ENCODE measurements around the gene SLC30A7. TPM values are rescaled to one million over a fixed set of nuclear protein-coding genes. Genes with fewer than 3 reads are reported as not detected.

The SLC30A7 gene
- total and polyA plus RNA-seq, 8 donors: 1.5 to 65.7 (median 6.2) TPM

DNA sequence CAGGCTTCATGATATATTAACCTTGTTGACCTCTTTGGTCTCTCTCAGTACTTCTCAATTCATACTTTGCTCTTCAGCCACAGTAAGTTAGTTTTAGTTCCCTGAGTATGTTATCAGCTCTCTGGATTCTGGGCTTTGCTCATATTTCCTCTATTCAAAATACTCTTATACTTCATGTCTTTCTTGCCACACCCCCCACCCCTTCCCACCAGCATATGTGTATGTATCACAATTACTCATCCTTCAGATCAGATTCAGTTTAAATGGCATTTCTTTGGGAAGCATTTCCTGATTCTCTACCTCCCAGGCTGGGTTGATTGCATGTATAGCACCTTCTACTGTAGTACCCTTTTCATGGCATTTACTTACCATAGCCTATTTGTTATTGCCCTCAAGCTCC lies 28.3 kb downstream of the SLC30A7 start:
- Histone ChIP-seq H3K27ac (no peak overlapping the region), H3K27me3 (no peaks in the 10 kb centered on the region), H3K9me3 (no peaks in the 10 kb centered on the region), H3K36me3 (peaks cover 0 to 58% (median 44%) of the 10 kb centered on the region in 4 donors), H3K4me1 (no peaks in the 10 kb centered on the region), H3K4me3 (no peak overlapping the region)
- no peak for TF ChIP-seq POLR2AphosphoS5 (IDR thresholded peaks at IDR 0.05)
- no peak for TF ChIP-seq EP300 (IDR thresholded peaks at IDR 0.05)
- no peak for TF ChIP-seq POLR2A (IDR thresholded peaks at IDR 0.05)
- TF ChIP-seq, protein P1, sequence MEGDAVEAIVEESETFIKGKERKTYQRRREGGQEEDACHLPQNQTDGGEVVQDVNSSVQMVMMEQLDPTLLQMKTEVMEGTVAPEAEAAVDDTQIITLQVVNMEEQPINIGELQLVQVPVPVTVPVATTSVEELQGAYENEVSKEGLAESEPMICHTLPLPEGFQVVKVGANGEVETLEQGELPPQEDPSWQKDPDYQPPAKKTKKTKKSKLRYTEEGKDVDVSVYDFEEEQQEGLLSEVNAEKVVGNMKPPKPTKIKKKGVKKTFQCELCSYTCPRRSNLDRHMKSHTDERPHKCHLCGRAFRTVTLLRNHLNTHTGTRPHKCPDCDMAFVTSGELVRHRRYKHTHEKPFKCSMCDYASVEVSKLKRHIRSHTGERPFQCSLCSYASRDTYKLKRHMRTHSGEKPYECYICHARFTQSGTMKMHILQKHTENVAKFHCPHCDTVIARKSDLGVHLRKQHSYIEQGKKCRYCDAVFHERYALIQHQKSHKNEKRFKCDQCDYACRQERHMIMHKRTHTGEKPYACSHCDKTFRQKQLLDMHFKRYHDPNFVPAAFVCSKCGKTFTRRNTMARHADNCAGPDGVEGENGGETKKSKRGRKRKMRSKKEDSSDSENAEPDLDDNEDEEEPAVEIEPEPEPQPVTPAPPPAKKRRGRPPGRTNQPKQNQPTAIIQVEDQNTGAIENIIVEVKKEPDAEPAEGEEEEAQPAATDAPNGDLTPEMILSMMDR (IDR thresholded peaks at IDR 0.05): no peak
- intact Hi-C loops (cut with DNase I; ENCODE audit: low total_unique reads): no loop called here
- DNase-seq: no peak

DNA sequence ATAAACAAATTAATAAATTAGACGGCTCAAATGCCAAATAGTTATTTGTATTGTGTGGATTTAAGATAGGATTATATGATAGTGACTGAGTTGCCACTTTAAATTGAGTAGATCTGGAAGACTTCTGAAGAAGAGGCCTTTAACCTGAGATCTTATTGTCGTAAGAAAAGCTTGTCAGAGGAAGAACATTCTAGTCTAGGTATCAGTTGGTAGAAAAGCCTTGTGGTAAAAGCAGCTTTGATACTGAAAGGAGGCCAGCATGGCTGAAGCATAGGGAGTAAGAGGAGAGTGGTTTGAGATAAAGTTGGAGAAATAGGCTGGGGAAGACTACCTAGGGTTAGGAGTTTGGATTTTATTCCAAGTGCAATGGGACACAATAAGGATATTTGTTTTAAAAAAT lies 29.1 kb downstream of the SLC30A7 start:
- Histone ChIP-seq H3K27ac (no peak overlapping the region), H3K4me3 (no peak overlapping the region), H3K4me1 (no peaks in the 10 kb centered on the region), H3K9me3 (no peaks in the 10 kb centered on the region), H3K36me3 (peaks cover 0 to 51% (median 43%) of the 10 kb centered on the region in 4 donors), H3K27me3 (no peaks in the 10 kb centered on the region)
- intact Hi-C loops (cut with DNase I; ENCODE audit: low total_unique reads): no loop called here
- TF ChIP-seq, protein P1 (IDR thresholded peaks at IDR 0.05): no peak
- TF ChIP-seq POLR2AphosphoS5 (IDR thresholded peaks at IDR 0.05) (no peak), EP300 (IDR thresholded peaks at IDR 0.05) (no peak), POLR2A (IDR thresholded peaks at IDR 0.05) (no peak)
- 63 to 72% (median 66%) methylated on average over 2 of the region's 2 CpGs for WGBS, 5 donors
- DNase-seq: no peak

DNA sequence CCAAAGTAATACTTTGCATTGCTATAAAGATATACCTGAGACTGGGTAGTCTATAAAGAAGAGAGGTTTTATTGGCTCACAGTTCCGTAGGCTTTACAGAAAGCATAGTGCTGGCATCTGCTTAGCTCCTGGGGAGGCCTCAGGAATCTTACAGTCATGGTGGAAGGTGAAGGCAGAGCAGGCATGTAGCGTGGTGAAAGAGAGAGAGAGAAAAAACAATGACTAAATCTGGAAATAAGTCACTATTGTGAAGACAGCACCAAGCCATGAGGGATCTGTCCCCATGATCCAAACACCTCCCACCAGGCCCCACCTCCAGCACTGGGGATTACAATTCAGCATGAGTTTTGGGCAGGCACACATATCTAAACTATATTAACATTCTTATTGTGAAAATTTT lies 30.4 kb downstream of the SLC30A7 start:
- DNase-seq: no peak
- Histone ChIP-seq H3K4me3 (no peak overlapping the region), H3K9me3 (no peaks in the 10 kb centered on the region), H3K27ac (no peak overlapping the region), H3K27me3 (no peaks in the 10 kb centered on the region), H3K4me1 (peaks cover 0 to 3% (median 0%) of the 10 kb centered on the region in 4 donors), H3K36me3 (peaks cover 0 to 50% (median 43%) of the 10 kb centered on the region in 4 donors)
- intact Hi-C loops (cut with DNase I; ENCODE audit: low total_unique reads): no loop called here
- TF ChIP-seq, protein P1 (IDR thresholded peaks at IDR 0.05): no peak
- no peak for TF ChIP-seq EP300 (IDR thresholded peaks at IDR 0.05)
- 91 to 100% (median 98%) methylated on average over 2 of the region's 2 CpGs for whole genome bisulfite sequencing, 5 donors

DNA sequence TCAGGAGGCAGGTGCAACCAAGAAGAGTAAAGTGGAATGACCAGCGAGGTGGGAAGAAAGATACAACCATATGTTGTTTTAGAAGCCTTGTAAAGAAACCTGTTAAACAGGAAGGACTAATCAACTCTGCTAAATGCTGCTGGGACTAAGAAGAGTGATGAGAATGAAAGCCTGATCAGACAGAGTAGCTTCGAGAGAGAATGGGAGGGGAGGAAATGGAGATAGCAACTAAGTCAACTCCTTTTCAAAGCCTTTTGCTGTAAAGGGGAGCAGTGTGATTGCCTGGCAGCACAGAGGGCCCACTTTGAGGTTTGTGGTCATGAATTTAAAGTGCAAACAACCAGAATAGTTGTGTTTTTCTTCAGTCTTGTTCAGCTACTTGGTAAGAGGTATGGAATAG lies 31.4 kb downstream of the SLC30A7 start:
- Histone ChIP-seq H3K27me3 (no peaks in the 10 kb centered on the region), H3K4me1 (peaks cover 0 to 6% (median 0%) of the 10 kb centered on the region in 4 donors), H3K27ac (no peak overlapping the region), H3K4me3 (no peak overlapping the region), H3K36me3 (peaks cover 0 to 42% (median 39%) of the 10 kb centered on the region in 4 donors), H3K9me3 (no peaks in the 10 kb centered on the region)
- DNase-seq: peak in 1 of 2 donors; percentile 56
- intact Hi-C loops (cut with DNase I; ENCODE audit: low total_unique reads): no loop called here
- 31 to 52% (median 38%) methylated on average over 2 of the region's 2 CpGs for WGBS, 5 donors
- TF ChIP-seq POLR2A (IDR thresholded peaks at IDR 0.05): no peak
- TF ChIP-seq POLR2AphosphoS5 (IDR thresholded peaks at IDR 0.05): no peak
- TF ChIP-seq, protein P1 (IDR thresholded peaks at IDR 0.05): no peak
- TF ChIP-seq EP300 (IDR thresholded peaks at IDR 0.05): no peak
